ENCODE results near the gene TWF1.

The TWF1 gene

DNA sequence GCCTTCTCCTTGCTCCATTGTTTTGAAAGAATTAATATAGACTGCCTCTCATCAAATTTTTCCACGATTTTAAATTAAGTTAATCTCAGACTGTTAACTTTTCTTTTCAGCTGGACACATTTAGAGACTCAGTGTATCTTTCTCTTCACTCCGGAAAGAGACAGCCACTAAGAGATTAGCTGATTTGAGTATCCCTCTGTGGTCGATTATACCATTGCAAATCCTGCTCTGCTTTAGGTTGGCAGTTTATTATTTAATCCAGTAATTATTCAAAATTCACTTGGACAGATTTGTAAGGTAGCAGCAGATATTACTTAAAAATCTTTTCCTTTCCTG, 588 bp upstream of the TWF1 start:
- Histone ChIP-seq H3K18ac (ENCODE audit: low read length) (no peak overlapping the region), H2AFZ (ENCODE audit: insufficient read depth, low read length, poor library complexity) (no peak overlapping the region), H3K79me1 (ENCODE audit: low read length) (peaks cover 8% of the 10 kb centered on the region), H3K27ac (ENCODE audit: low read depth, low read length) (no peak overlapping the region), H3K36me3 (ENCODE audit: control insufficient read depth in 1 of 2, insufficient read depth in 2 of 2, low read length in 2 of 2) (peaks cover 0 to 2% of the 10 kb centered on the region in 2 experiments), H3K79me2 (ENCODE audit: control insufficient read depth, insufficient read depth, low read length, poor library complexity) (peaks cover 6% of the 10 kb centered on the region), H2BK120ac (ENCODE audit: insufficient read depth, low read length, poor library complexity) (no peak overlapping the region), H4K91ac (ENCODE audit: low read depth, low read length) (no peak overlapping the region), H3K23ac (ENCODE audit: low read length) (no peak overlapping the region), H3K9ac (ENCODE audit: low read length) (no peak overlapping the region), H3K27me3 (ENCODE audit: insufficient read depth, low read length) (peaks cover 2% of the 10 kb centered on the region), H2AK5ac (ENCODE audit: low read length) (no peak overlapping the region), H3K9me3 (ENCODE audit: insufficient read depth, low read depth, low read length) (no peaks in the 10 kb centered on the region), H3K4ac (ENCODE audit: low read depth, low read length) (no peak overlapping the region), H2BK12ac (ENCODE audit: low read length) (no peak overlapping the region), H3K14ac (ENCODE audit: low read length) (no peak overlapping the region), H4K12ac (ENCODE audit: low read depth, low read length) (no peak overlapping the region), H4K8ac (ENCODE audit: low read depth, low read length) (no peak overlapping the region), H3K4me3 (ENCODE audit: low read depth, low read length) (peak overlapping the region; percentile 75), H2BK5ac (ENCODE audit: low read depth, low read length, poor library complexity) (no peak overlapping the region), H3K4me2 (ENCODE audit: low read length) (peak overlapping the region; percentile 37), H3K4me1 (ENCODE audit: control insufficient read depth in 1 of 2, insufficient read depth in 2 of 2, low read length in 2 of 2) (no peaks in the 10 kb centered on the region)
- DNase-seq = no peak
- no CpG with 5 or more reads among the region's 3 CpGs for WGBS (ENCODE audit: extremely low coverage, insufficient coverage, insufficient read length)

DNA sequence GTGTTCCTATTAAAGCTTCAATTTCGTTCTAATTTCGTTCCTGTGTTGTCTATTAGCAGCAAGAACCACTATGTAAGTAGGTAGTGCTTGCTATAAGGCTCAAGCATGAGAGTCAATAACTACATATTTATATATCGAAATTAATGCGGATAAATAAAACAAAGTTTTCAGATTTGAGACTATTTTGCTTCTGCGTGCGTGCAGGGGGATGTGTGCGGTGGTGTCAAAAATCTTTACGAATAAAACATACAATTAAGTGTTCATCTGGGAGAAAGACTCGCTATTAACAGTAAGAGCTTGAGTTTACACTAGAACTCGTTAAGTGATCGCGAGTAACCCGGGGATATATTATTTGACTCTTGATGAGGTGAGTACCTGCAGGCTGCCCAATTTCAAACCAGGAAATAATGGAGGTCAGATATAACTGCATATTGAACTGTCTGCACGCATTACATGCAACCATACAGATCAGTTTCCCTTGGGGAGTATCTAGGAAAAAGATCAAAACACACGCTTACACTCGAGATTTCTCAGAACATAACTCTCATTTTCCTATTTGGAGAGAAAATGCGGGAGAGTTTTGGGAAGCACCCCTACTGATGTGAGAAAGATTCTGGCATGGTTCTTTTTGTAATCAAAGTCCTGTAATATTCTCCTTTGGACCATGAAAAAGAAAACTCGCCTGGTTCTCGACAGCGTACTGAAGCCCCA, 813 bp downstream of the TWF1 start:
- Histone ChIP-seq H3K14ac (ENCODE audit: low read length) (no peak overlapping the region), H3K23ac (ENCODE audit: low read length) (no peak overlapping the region), H3K4ac (ENCODE audit: low read depth, low read length) (peak overlapping the region; percentile 61), H2BK12ac (ENCODE audit: low read length) (no peak overlapping the region), H3K9me3 (ENCODE audit: insufficient read depth, low read depth, low read length) (no peaks in the 10 kb centered on the region), H3K79me1 (ENCODE audit: low read length) (peaks cover 8% of the 10 kb centered on the region), H2AK5ac (ENCODE audit: low read length) (no peak overlapping the region), H2BK120ac (ENCODE audit: insufficient read depth, low read length, poor library complexity) (no peak overlapping the region), H3K4me2 (ENCODE audit: low read length) (peak overlapping the region; percentile 60), H3K4me1 (ENCODE audit: control insufficient read depth in 1 of 2, insufficient read depth in 2 of 2, low read length in 2 of 2) (no peaks in the 10 kb centered on the region), H3K79me2 (ENCODE audit: control insufficient read depth, insufficient read depth, low read length, poor library complexity) (peaks cover 6% of the 10 kb centered on the region), H3K4me3 (ENCODE audit: low read depth, low read length) (peak overlapping the region; percentile 85), H4K91ac (ENCODE audit: low read depth, low read length) (no peak overlapping the region), H3K9ac (ENCODE audit: low read length) (peak overlapping the region; percentile 76), H2BK5ac (ENCODE audit: low read depth, low read length, poor library complexity) (no peak overlapping the region), H3K18ac (ENCODE audit: low read length) (peak overlapping the region; percentile 87), H4K8ac (ENCODE audit: low read depth, low read length) (peak overlapping the region; percentile 94), H3K27ac (ENCODE audit: low read depth, low read length) (peak overlapping the region; percentile 94), H3K27me3 (ENCODE audit: insufficient read depth, low read length) (peaks cover under 1% of the 10 kb centered on the region), H4K12ac (ENCODE audit: low read depth, low read length) (no peak overlapping the region), H3K36me3 (ENCODE audit: control insufficient read depth in 1 of 2, insufficient read depth in 2 of 2, low read length in 2 of 2) (peaks cover 5 to 8% of the 10 kb centered on the region in 2 experiments), H2AFZ (ENCODE audit: insufficient read depth, low read length, poor library complexity) (no peak overlapping the region)
- no CpG with 5 or more reads among the region's 20 CpGs for WGBS (ENCODE audit: extremely low coverage, insufficient coverage, insufficient read length)
- no peak for DNase-seq

DNA sequence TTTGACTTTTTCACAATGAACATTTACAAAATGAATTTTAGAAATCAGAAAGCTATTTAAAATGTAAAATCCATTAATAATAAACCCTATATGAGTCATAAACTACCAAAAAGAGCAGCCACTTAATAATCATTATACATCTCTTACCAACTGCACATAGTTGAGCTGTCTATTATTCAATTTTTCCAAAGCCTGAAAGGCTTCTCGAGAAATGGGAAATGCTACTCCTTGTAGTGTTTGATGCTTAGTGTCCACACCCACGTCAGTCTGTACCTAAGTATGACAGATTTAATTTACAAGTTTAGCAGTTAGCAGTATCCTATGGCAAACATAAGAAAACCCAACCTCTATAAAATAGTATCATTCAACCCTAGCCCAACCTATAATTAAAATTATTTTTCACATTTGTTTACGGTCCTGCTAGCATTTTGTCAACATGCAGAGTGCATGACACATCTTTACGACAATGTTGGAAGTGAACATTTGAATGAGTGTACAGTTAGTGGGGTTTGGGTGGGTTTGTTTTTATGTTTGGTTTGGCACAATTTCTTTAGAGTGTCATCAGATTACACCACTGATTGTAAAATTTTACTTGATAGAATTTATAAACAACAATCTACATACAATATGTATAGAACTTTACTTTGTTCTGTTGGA, 8.4 kb downstream of the TWF1 start:
- H3K9me3 ChIP-seq (ENCODE audit: insufficient read depth, low read depth, low read length) = no peaks in the 10 kb centered on the region
- H3K27me3 ChIP-seq (ENCODE audit: insufficient read depth, low read length) = no peaks in the 10 kb centered on the region
- no peak overlapping the region for H2BK120ac ChIP-seq (ENCODE audit: insufficient read depth, low read length, poor library complexity)
- H3K36me3 ChIP-seq (ENCODE audit: control insufficient read depth in 1 of 2, insufficient read depth in 2 of 2, low read length in 2 of 2) = peaks cover 8% of the 10 kb centered on the region in 2 experiments
- no peaks in the 10 kb centered on the region for H3K79me1 ChIP-seq (ENCODE audit: low read length)
- no peak overlapping the region for H4K91ac ChIP-seq (ENCODE audit: low read depth, low read length)
- H3K23ac ChIP-seq (ENCODE audit: low read length) = no peak overlapping the region
- H2AFZ ChIP-seq (ENCODE audit: insufficient read depth, low read length, poor library complexity) = no peak overlapping the region
- H3K27ac ChIP-seq (ENCODE audit: low read depth, low read length) = no peak overlapping the region
- no peak overlapping the region for H3K18ac ChIP-seq (ENCODE audit: low read length)
- no peaks in the 10 kb centered on the region for H3K79me2 ChIP-seq (ENCODE audit: control insufficient read depth, insufficient read depth, low read length, poor library complexity)
- no peak overlapping the region for H2AK5ac ChIP-seq (ENCODE audit: low read length)
- no peak overlapping the region for H4K8ac ChIP-seq (ENCODE audit: low read depth, low read length)
- no peak overlapping the region for H3K14ac ChIP-seq (ENCODE audit: low read length)
- H2BK12ac ChIP-seq (ENCODE audit: low read length) = no peak overlapping the region
- no peak overlapping the region for H2BK5ac ChIP-seq (ENCODE audit: low read depth, low read length, poor library complexity)
- H3K4me1 ChIP-seq (ENCODE audit: control insufficient read depth in 1 of 2, insufficient read depth in 2 of 2, low read length in 2 of 2) = no peaks in the 10 kb centered on the region
- no peak for DNase-seq
- H3K4me2 ChIP-seq (ENCODE audit: low read length) = no peak overlapping the region
- no peak overlapping the region for H3K9ac ChIP-seq (ENCODE audit: low read length)
- no peak overlapping the region for H4K12ac ChIP-seq (ENCODE audit: low read depth, low read length)
- WGBS (ENCODE audit: extremely low coverage, insufficient coverage, insufficient read length) = no CpG with 5 or more reads among the region's 4 CpGs
- H3K4me3 ChIP-seq (ENCODE audit: low read depth, low read length) = no peak overlapping the region
- no peak overlapping the region for H3K4ac ChIP-seq (ENCODE audit: low read depth, low read length)

DNA sequence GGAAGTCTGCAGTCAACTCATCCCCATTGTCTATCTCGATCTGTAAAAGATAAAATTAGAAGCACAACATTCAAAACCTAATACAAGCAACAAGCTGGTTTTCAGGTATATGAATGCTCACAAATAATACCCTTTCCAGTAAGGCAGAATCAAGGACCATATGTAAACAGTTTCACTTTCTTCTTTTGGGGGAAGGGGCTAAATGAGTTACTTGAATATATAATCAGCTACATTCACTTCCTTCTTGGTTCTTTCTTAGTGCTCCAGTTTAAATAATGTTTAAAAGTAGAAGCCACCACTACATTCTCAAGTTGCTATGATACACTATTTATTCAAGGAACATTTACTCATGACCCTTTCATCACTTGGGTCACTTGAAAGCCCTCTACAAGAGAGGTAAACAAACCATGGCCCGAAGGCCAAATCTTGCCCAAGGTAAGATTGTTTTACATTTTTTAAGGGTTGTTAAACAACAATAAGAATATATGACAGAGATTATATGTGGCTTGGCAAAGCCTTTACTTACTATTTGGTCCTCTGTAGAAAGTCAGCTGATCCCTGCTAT, 10.3 kb downstream of the TWF1 start:
- Histone ChIP-seq H3K4me3 (ENCODE audit: low read depth, low read length) (no peak overlapping the region), H3K27me3 (ENCODE audit: insufficient read depth, low read length) (no peaks in the 10 kb centered on the region), H4K8ac (ENCODE audit: low read depth, low read length) (no peak overlapping the region), H4K12ac (ENCODE audit: low read depth, low read length) (no peak overlapping the region), H3K4ac (ENCODE audit: low read depth, low read length) (no peak overlapping the region), H3K18ac (ENCODE audit: low read length) (no peak overlapping the region), H3K79me1 (ENCODE audit: low read length) (no peaks in the 10 kb centered on the region), H3K14ac (ENCODE audit: low read length) (no peak overlapping the region), H3K4me1 (ENCODE audit: control insufficient read depth in 1 of 2, insufficient read depth in 2 of 2, low read length in 2 of 2) (no peaks in the 10 kb centered on the region), H3K23ac (ENCODE audit: low read length) (no peak overlapping the region), H2AK5ac (ENCODE audit: low read length) (no peak overlapping the region), H4K91ac (ENCODE audit: low read depth, low read length) (no peak overlapping the region), H3K27ac (ENCODE audit: low read depth, low read length) (no peak overlapping the region), H3K4me2 (ENCODE audit: low read length) (no peak overlapping the region), H3K79me2 (ENCODE audit: control insufficient read depth, insufficient read depth, low read length, poor library complexity) (no peaks in the 10 kb centered on the region), H2BK120ac (ENCODE audit: insufficient read depth, low read length, poor library complexity) (no peak overlapping the region), H2BK5ac (ENCODE audit: low read depth, low read length, poor library complexity) (no peak overlapping the region), H2BK12ac (ENCODE audit: low read length) (no peak overlapping the region), H3K36me3 (ENCODE audit: control insufficient read depth in 1 of 2, insufficient read depth in 2 of 2, low read length in 2 of 2) (peaks cover 3 to 6% of the 10 kb centered on the region in 2 experiments), H2AFZ (ENCODE audit: insufficient read depth, low read length, poor library complexity) (no peak overlapping the region), H3K9me3 (ENCODE audit: insufficient read depth, low read depth, low read length) (no peaks in the 10 kb centered on the region), H3K9ac (ENCODE audit: low read length) (no peak overlapping the region)
- WGBS (ENCODE audit: extremely low coverage, insufficient coverage, insufficient read length) = no CpG with 5 or more reads among the region's 2 CpGs
- peak in 1 of 2 donors; percentile 14 for DNase-seq

Measured in trophoblast cell (in vitro differentiated cells and primary cell).